ENCODE data around the gene NEK4.

- TF ChIP-seq CTCF (IDR thresholded peaks at IDR 0.05) (no peak), POLR2A (IDR thresholded peaks at IDR 0.05) (no peak)
Observed at GRCh38 chr3:52784931-52785590, 14.3 kb upstream of the NEK4 start.
